K562 (cell line): ENCODE measurements around the gene ADM5. TPM values are rescaled to one million over a fixed set of nuclear protein-coding genes. Genes with fewer than 3 reads are reported as not detected.

Experiments used
- ATAC-seq: fragments of 200-7000 bp; cut with Tn5 transposase; 3 replicates; pipeline ENCODE4 v1.9.1; 2020; ENCODE audit warnings: moderate library complexity
- BruUV-seq: library from RNA; stranded (reverse); fragments of 400-500 nt; replicated peaks from 2 replicates; lab custom pipeline; 2021; lab: Mats Ljungman, UMichigan
- CTCF ChIA-PET: fragments of 300-600 bp; formaldehyde crosslinking; extraction: SDS; loops from one replicate; lab custom pipeline; 2021; ENCODE audit warnings: low intra/inter-chr PET ratio; lab: Yijun Ruan, JAX
- POLR2A ChIA-PET: fragments of 300-600, 350-650 bp; sonication (Branson Sonifier 250); formaldehyde crosslinking; extraction: SDS; loops from one replicate; lab custom pipeline; 2021; ENCODE audit warnings: antibody characterized with exemption, inconsistent platforms; lab: Yijun Ruan, JAX
- DNase-seq, 4 experiments: peaks; one replicate each; pipeline versions ENCODE4 v3.0.0 to v3.0.0-alpha.2; 2011 to 2018; ENCODE audit warnings: low spot score in 3 of 4, mixed read lengths in 3 of 4; ENCODE audit errors: extremely low read depth in 1 of 4
- FAIRE-seq: peaks from 2 replicates; lab custom pipeline; 2011; peaks lifted over from hg19 to GRCh38; lab: Jason Lieb, UNC
- H2AFZ ChIP-seq: 2 replicates; pipeline ENCODE4 v1.6.0; 2011; ENCODE audit warnings: low read depth, low read length, control low read depth, inconsistent platforms
- H3K27ac ChIP-seq: fragments of 200-600 bp; 3 replicates; pipeline ENCODE4 v1.8.0; 2011; ENCODE audit warnings: low read depth, mild to moderate bottlenecking, control low read depth, inconsistent platforms, low read length, moderate library complexity, mixed read lengths; ENCODE audit errors: extremely low read depth
- H3K27me3 ChIP-seq, 2 experiments: fragments of 300-600 bp in 1 of 2; 2 replicates in 1 of 2; 3 replicates in 1 of 2; pipeline versions ENCODE4 v1.6.0 to v1.8.0; 2011; ENCODE audit warnings: inconsistent platforms in 2 of 2, low read length in 2 of 2, mild to moderate bottlenecking in 1 of 2, mixed read lengths in 1 of 2, moderate library complexity in 1 of 2; ENCODE audit not compliant: control insufficient read depth in 2 of 2, insufficient read depth in 2 of 2
- H3K36me3 ChIP-seq: fragments of 300-600 bp; 3 replicates; pipeline ENCODE4 v1.8.0; 2011; ENCODE audit warnings: mild to moderate bottlenecking, low read length, inconsistent platforms; ENCODE audit not compliant: control insufficient read depth, insufficient read depth
- H3K4me1 ChIP-seq, 2 experiments: fragments of 200-600 bp in 1 of 2; replicated peaks in 1 of 2; 2 replicates in 1 of 2; 3 replicates in 1 of 2; pipeline versions ENCODE4 v1.5.1 to v1.8.0; 2011; ENCODE audit warnings: inconsistent platforms in 2 of 2, low read length in 2 of 2, mild to moderate bottlenecking in 1 of 2, mixed read lengths in 1 of 2, moderate library complexity in 1 of 2; ENCODE audit not compliant: control insufficient read depth in 2 of 2, insufficient read depth in 2 of 2
- H3K4me2 ChIP-seq: 2 replicates; pipeline ENCODE4 v1.6.1; 2011; ENCODE audit warnings: low read length, control low read depth, inconsistent platforms, mixed read lengths; ENCODE audit not compliant: insufficient read depth
- H3K4me3 ChIP-seq: fragments of 200-600 bp; sonication (generic), shearing (Covaris generic); 2 replicates; pipeline ENCODE4 v1.5.1; 2016; ENCODE audit warnings: control low read depth, inconsistent platforms
- H3K79me2 ChIP-seq: fragments of 200-600 bp; 3 replicates; pipeline ENCODE4 v1.8.0; 2011; ENCODE audit warnings: low read length, inconsistent platforms; ENCODE audit not compliant: control insufficient read depth, insufficient read depth
- H3K9ac ChIP-seq, 2 experiments: 2 replicates each; pipeline versions ENCODE4 v1.6.0 to v1.6.1; 2011; ENCODE audit warnings: low read depth in 2 of 2, low read length in 2 of 2, control low read depth in 1 of 2, inconsistent platforms in 1 of 2, mild to moderate bottlenecking in 1 of 2, mixed read lengths in 1 of 2; ENCODE audit not compliant: insufficient read depth in 1 of 2
- H3K9me1 ChIP-seq: one replicate; pipeline ENCODE4 v1.6.0; 2011; ENCODE audit warnings: inconsistent platforms, mild to moderate bottlenecking, low read length, moderate library complexity; ENCODE audit not compliant: control insufficient read depth, insufficient read depth
- H3K9me3 ChIP-seq: replicated peaks from 2 replicates; pipeline ENCODE4 v1.5.1; 2011; ENCODE audit warnings: low read depth, low read length, inconsistent platforms; ENCODE audit not compliant: control insufficient read depth, insufficient read depth
- H4K20me1 ChIP-seq: replicated peaks from 2 replicates; pipeline ENCODE4 v1.6.1; 2011; ENCODE audit warnings: low read length, inconsistent platforms, mixed read lengths; ENCODE audit not compliant: control insufficient read depth, insufficient read depth
- ARHGAP35 ChIP-seq: fragments of 450-650 bp; IDR thresholded peaks from 2 replicates; pipeline ENCODE4 v1.6.1; 2018; ENCODE audit not compliant: partially characterized antibody
- CTBP1 ChIP-seq: fragments of 450-650 bp; IDR thresholded peaks from 2 replicates; pipeline ENCODE4 v1.6.1; 2016; ENCODE audit warnings: borderline replicate concordance
- DACH1 ChIP-seq: fragments of 450-650 bp; IDR thresholded peaks from 2 replicates; pipeline ENCODE4 v1.6.1; 2018; ENCODE audit not compliant: partially characterized antibody
- HCFC1 ChIP-seq: IDR thresholded peaks from 2 replicates; pipeline ENCODE4 v1.6.1; 2012; ENCODE audit warnings: low read depth, low read length, improper control_type of control experiment
- ZBTB1 ChIP-seq: sonication (generic); formaldehyde crosslinking; IDR thresholded peaks from 2 replicates; pipeline ENCODE4 v1.8.1; 2023; ENCODE audit warnings: missing genetic modification reagents, low read depth, mild to moderate bottlenecking, borderline replicate concordance
- WGBS: fragments of 100-300 bp; shearing (Covaris generic); methylation state at CpG from one replicate; pipeline ENCODE4 v1.1.6; 2016; ENCODE audit warnings: low coverage, mixed read lengths; ENCODE audit not compliant: insufficient coverage; ENCODE audit errors: missing lambda C conversion rate; 5-methylcytosine and 5-hydroxymethylcytosine counted together
- in situ Hi-C: fragments of 300-500 bp; cut with MboI; formaldehyde crosslinking; loops from 4 replicates; pipeline ENCODE4 v1.15.0; 2018; ENCODE audit warnings: inconsistent platforms, mixed read lengths
- intact Hi-C: fragments of 100-400 bp; cut with micrococcal nuclease; formaldehyde crosslinking; loops from 2 replicates; pipeline ENCODE4 v1.14.2; 2022
- polyA plus RNA-seq, 8 experiments: library from polyadenylated mRNA; depleted of rRNA in 4 of 8; stranded (reverse) in 5 of 8; unstranded in 3 of 8; fragments of >200 nt; fragmentation: Nextera tagmentation in 2 of 8; fragmentation: Illumina TruSeq in 1 of 8; extraction: Ambion mirVana in 2 of 8; extraction: Trizol in 1 of 8; gene quantifications; 2 replicates each; pipeline versions ENCODE4 v1.2.1 to v1.2.3, GENCODE V29; 2011 to 2014; ENCODE audit warnings: inconsistent platforms in 1 of 8, missing spikeins in 1 of 8
- total RNA-seq, 7 experiments: library from RNA; depleted of rRNA in 6 of 7; stranded (reverse); fragments of >200 nt in 6 of 7; fragmentation: Illumina TruSeq in 2 of 7; extraction: Trizol in 2 of 7; gene quantifications; 2 replicates each; pipeline versions ENCODE4 v1.2.1 to v1.2.3, GENCODE V29; 2011 to 2021; ENCODE audit warnings: low replicate concordance in 1 of 7
- TF ChIP-seq, protein P1 (sequence below): sonication (generic); formaldehyde crosslinking; IDR thresholded peaks from 2 replicates; pipeline ENCODE4 v1.4.0; 2020; ENCODE audit warnings: mild to moderate bottlenecking, missing genetic modification reagents
- TF ChIP-seq, protein P2 (sequence below): sonication (generic); formaldehyde crosslinking; IDR thresholded peaks from 2 replicates; pipeline ENCODE4 v1.8.1; 2023; ENCODE audit warnings: mild to moderate bottlenecking, missing genetic modification reagents, moderate library complexity

ADM5 gene
- total and polyA plus RNA-seq, 9 of the 15 experiments (the other 6 are each of a cell fraction or from before 2014, with no cell fraction given), result 0.13 to 8.4 (median 2.0) TPM; not detected in 1

DNA sequence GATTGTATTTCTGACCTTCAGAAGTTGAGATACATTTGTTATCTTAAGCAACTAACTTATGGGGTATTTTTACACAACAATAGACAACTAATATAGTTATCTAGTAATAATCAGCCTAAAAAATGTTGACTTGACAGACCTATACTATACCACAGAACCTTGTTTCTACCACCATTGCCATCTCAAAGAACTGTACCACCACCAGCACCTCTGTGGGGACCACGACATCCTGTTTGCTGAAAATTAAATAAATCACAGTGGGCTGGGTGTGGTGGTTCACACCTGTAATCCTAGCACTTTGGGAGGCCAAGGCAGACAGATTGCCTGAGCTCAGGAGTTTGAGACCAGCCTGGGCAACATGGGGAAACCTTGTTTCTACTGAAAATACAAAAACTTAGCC, 49.7 kb downstream of the ADM5 start:
- WGBS, result 6% methylated on average over 1 of the region's 1 CpG
- FAIRE-seq, result no peak
- CTCF ChIA-PET, result no interaction called here

More for the DNA sequence above, 49.7 kb downstream of the ADM5 start:
- Histone ChIP-seq H3K9me3 (no peaks in the 10 kb centered on the region; the same call in 1 of the 2 replicates), H3K9ac (no peak overlapping the region), H3K27me3 (no peaks in the 10 kb centered on the region), H3K27ac (no peak overlapping the region), H3K4me3 (no peak overlapping the region), H3K36me3 (no peaks in the 10 kb centered on the region), H3K9me1 (no peaks in the 10 kb centered on the region), H3K4me2 (no peak overlapping the region), H3K79me2 (no peaks in the 10 kb centered on the region), H2AFZ (no peak overlapping the region), H4K20me1 (no peaks in the 10 kb centered on the region), H3K4me1 (peaks cover 0 to 9% of the 10 kb centered on the region in 2 experiments; a peak in 3 of 5 replicates)
- DNase-seq (no peak), ATAC-seq (no peak)
- POLR2A ChIA-PET, result interaction anchor here (0.7 kb wide), 1 partner anchor 19 kb away, joined by 3 read pairs; no protein-coding TSS in a partner anchor
- in situ Hi-C loops (no loop called here), intact Hi-C loops (no loop called here)
- BruUV-seq, result no TSS peak
- no peak for TF ChIP-seq CTBP1
- TF ChIP-seq, protein P1, sequence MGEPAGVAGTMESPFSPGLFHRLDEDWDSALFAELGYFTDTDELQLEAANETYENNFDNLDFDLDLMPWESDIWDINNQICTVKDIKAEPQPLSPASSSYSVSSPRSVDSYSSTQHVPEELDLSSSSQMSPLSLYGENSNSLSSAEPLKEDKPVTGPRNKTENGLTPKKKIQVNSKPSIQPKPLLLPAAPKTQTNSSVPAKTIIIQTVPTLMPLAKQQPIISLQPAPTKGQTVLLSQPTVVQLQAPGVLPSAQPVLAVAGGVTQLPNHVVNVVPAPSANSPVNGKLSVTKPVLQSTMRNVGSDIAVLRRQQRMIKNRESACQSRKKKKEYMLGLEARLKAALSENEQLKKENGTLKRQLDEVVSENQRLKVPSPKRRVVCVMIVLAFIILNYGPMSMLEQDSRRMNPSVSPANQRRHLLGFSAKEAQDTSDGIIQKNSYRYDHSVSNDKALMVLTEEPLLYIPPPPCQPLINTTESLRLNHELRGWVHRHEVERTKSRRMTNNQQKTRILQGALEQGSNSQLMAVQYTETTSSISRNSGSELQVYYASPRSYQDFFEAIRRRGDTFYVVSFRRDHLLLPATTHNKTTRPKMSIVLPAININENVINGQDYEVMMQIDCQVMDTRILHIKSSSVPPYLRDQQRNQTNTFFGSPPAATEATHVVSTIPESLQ, result no peak
- TF ChIP-seq DACH1, result no peak
- TF ChIP-seq, protein P2, sequence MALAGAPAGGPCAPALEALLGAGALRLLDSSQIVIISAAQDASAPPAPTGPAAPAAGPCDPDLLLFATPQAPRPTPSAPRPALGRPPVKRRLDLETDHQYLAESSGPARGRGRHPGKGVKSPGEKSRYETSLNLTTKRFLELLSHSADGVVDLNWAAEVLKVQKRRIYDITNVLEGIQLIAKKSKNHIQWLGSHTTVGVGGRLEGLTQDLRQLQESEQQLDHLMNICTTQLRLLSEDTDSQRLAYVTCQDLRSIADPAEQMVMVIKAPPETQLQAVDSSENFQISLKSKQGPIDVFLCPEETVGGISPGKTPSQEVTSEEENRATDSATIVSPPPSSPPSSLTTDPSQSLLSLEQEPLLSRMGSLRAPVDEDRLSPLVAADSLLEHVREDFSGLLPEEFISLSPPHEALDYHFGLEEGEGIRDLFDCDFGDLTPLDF (CRISPR knock-in tag), result no peak
- no peak for TF ChIP-seq ZBTB1 (CRISPR knock-in tag)
- TF ChIP-seq HCFC1, result no peak
- no peak for TF ChIP-seq ARHGAP35
